ENCODE measurements around the gene DPY19L1. TPM values are rescaled to one million over a fixed set of nuclear protein-coding genes. Genes with fewer than 3 reads are reported as not detected.

DPY19L1 gene
- total RNA-seq, 1 experiment from 2014 or later, result 71.7 TPM

GRCh38 chr7:35004531-35005095 lies 32.7 kb downstream of the DPY19L1 start (continued):
- no peak for TF ChIP-seq EZH2 (IDR thresholded peaks at IDR 0.05)
- no peak for TF ChIP-seq POLR2AphosphoS5 (IDR thresholded peaks at IDR 0.05; ENCODE audit: low read depth, low read length)
- TF ChIP-seq JUND (IDR thresholded peaks at IDR 0.05), result peak; percentile 88

GRCh38 chr7:35003679-35004303 lies 33.5 kb downstream of the DPY19L1 start:
- peak; percentile 91 for ATAC-seq
- TF ChIP-seq SP1 (IDR thresholded peaks at IDR 0.05; ENCODE audit: low read depth) (peak; percentile 94), TCF7L2 (IDR thresholded peaks at IDR 0.05; ENCODE audit: borderline replicate concordance, extremely low read depth, insufficient read depth, insufficient read length) (peak; percentile 97), SRF (IDR thresholded peaks at IDR 0.05; ENCODE audit: low read depth) (no peak), CEBPB (IDR thresholded peaks at IDR 0.05; ENCODE audit: low read depth) (peak; percentile 73), YY1 (IDR thresholded peaks at IDR 0.05; ENCODE audit: extremely low read depth, insufficient replicate concordance, low read depth, low read length) (peak; percentile 9), SIN3A (IDR thresholded peaks at IDR 0.05; ENCODE audit: low read depth) (peak; percentile 59; the same call in 1 of the 2 replicates), RAD21 (IDR thresholded peaks at IDR 0.05; ENCODE audit: low read depth) (peak; percentile 28), REST (IDR thresholded peaks at IDR 0.05; ENCODE audit: low read depth) (no peak), FOSL1 (IDR thresholded peaks at IDR 0.05; ENCODE audit: low read depth) (peak; percentile 91), MAX (IDR thresholded peaks at IDR 0.05) (peak; percentile 68), CBX3 (IDR thresholded peaks at IDR 0.05; ENCODE audit: low read depth) (peak; percentile 88), ATF3 (IDR thresholded peaks at IDR 0.05) (no peak), ELF1 (IDR thresholded peaks at IDR 0.05; ENCODE audit: borderline replicate concordance, low read depth) (no peak), JUND (IDR thresholded peaks at IDR 0.05) (peak; percentile 95), EZH2 (IDR thresholded peaks at IDR 0.05) (no peak), ZFX (IDR thresholded peaks at IDR 0.05) (no peak), ZNF274 (IDR thresholded peaks at IDR 0.05; ENCODE audit: low read depth, low read length) (no peak), EZH2phosphoT487 (IDR thresholded peaks at IDR 0.05; ENCODE audit: borderline replicate concordance) (no peak)

More at GRCh38 chr7:35003679-35004303, 33.5 kb downstream of the DPY19L1 start:
- Histone ChIP-seq H3K27me3 (ENCODE audit: insufficient read depth, low read length) (no peaks in the 10 kb centered on the region), H4K20me1 (ENCODE audit: insufficient read depth) (no peaks in the 10 kb centered on the region; the same call in 1 of the 2 replicates), H3K9me2 (ENCODE audit: insufficient read depth) (no peaks in the 10 kb centered on the region), H3K4me2 (ENCODE audit: low read length) (peak overlapping the region; percentile 68), H3K4me1 (ENCODE audit: control insufficient read depth in 1 of 2, insufficient read depth in 2 of 2, low read length in 2 of 2) (peaks cover 54 to 63% of the 10 kb centered on the region in 2 experiments), H3K9me3 (ENCODE audit: control insufficient read depth in 1 of 2, insufficient read depth in 1 of 2, low read depth in 1 of 2, low read length in 2 of 2) (no peaks in the 10 kb centered on the region), H3K36me3 (ENCODE audit: control insufficient read depth in 1 of 2, insufficient read depth in 2 of 2, low read length in 2 of 2) (no peaks in the 10 kb centered on the region), H3K79me2 (ENCODE audit: insufficient read depth, low read length) (peaks cover 13% of the 10 kb centered on the region; the same call in 1 of the 2 replicates), H2AFZ (ENCODE audit: low read depth, low read length, poor library complexity, severe bottlenecking) (no peak overlapping the region), H3K9ac (ENCODE audit: low read length) (peak overlapping the region; percentile 60), H3K27ac (ENCODE audit: low read depth, low read length) (peak overlapping the region; percentile 99), H3K4me3 (replicated peaks in 1 of 2; ENCODE audit: low read depth in 1 of 2, low read length in 2 of 2) (peak overlapping the region in 1 of 2 experiments; percentile 33; a peak in 2 of 4 replicates)
- no TSS peak for BruUV-seq (replicated peaks)
- CTCF ChIA-PET, result interaction anchor here (0.7 to 0.9 kb wide), 2 partner anchors 22 to 31 kb away, joined by 3 read pairs; no protein-coding TSS in a partner anchor
- intact Hi-C loops (cut with micrococcal nuclease), result loop anchor here (2.0 kb wide), 1 partner anchor 33 kb away; the partner anchor contains the start of gene DPY19L1
- RAD21 ChIA-PET (ENCODE audit: low non-redundant PET in 1 of 2, low total read pairs in 2 of 2, uncharacterized antibody in 2 of 2, unreplicated experiment in 2 of 2), result no interaction called here
- POLR2A ChIA-PET, result interaction anchor here (0.7 to 1.3 kb wide), 2 partner anchors 19 to 151 kb away, joined by 3 read pairs; no protein-coding TSS in a partner anchor
- peak; percentile 99 for DNase-seq (ENCODE audit: low read depth, low spot score)

All from HCT116 (cell line).